SJSA1 (cell line): ENCODE results near the gene PACRG. TPM values are rescaled to one million over a fixed set of nuclear protein-coding genes. Genes with fewer than 3 reads are reported as not detected.

Experiments used
- DNase-seq, 2 experiments: peaks; one replicate each; pipeline ENCODE4 v3.0.0-alpha.2; 2015 to 2020; ENCODE audit warnings: low spot score in 2 of 2, low read depth in 1 of 2
- H3K27ac ChIP-seq: fragments of 250-450 bp; sonication (Bioruptor Pico); 2 replicates; pipeline ENCODE4 v1.5.1; 2020; ENCODE audit warnings: mild to moderate bottlenecking, moderate library complexity
- H3K27me3 ChIP-seq: fragments of 250-450 bp; sonication (Bioruptor Pico); replicated peaks from 2 replicates; pipeline ENCODE4 v1.5.1; 2020; ENCODE audit warnings: mild to moderate bottlenecking, moderate library complexity
- H3K36me3 ChIP-seq: fragments of 250-450 bp; sonication (Bioruptor Pico); 2 replicates; pipeline ENCODE4 v1.5.1; 2020; ENCODE audit warnings: mild to moderate bottlenecking
- H3K4me1 ChIP-seq: fragments of 250-450 bp; sonication (Bioruptor Pico); replicated peaks from 2 replicates; pipeline ENCODE4 v1.6.1; 2021; ENCODE audit warnings: mild to moderate bottlenecking
- H3K4me3 ChIP-seq: fragments of 250-450 bp; sonication (Bioruptor Pico); 2 replicates; pipeline ENCODE4 v1.5.1; 2020; ENCODE audit warnings: mild to moderate bottlenecking
- H3K9me3 ChIP-seq: fragments of 250-450 bp; sonication (Bioruptor Pico); replicated peaks from 2 replicates; pipeline ENCODE4 v1.5.1; 2020; ENCODE audit warnings: mild to moderate bottlenecking
- total RNA-seq: library from RNA; depleted of rRNA; stranded (reverse); fragments of >200 nt; shearing (Covaris generic); gene quantifications from 2 replicates; pipeline ENCODE4 v1.2.3, GENCODE V29; 2014

Gene PACRG
- total RNA-seq, 1 experiment from 2014 or later, result not detected

GRCh38 chr6:162845972-162846371 is 118.2 kb downstream of the PACRG start:
- Histone ChIP-seq H3K27ac (no peak overlapping the region), H3K9me3 (no peaks in the 10 kb centered on the region)
- no peak for DNase-seq

GRCh38 chr6:162846723-162847122 is 118.9 kb downstream of the PACRG start:
- H3K36me3 ChIP-seq, result no peaks in the 10 kb centered on the region
- H3K9me3 ChIP-seq, result no peaks in the 10 kb centered on the region
- no peak overlapping the region for H3K27ac ChIP-seq
- no peaks in the 10 kb centered on the region for H3K27me3 ChIP-seq
- H3K4me1 ChIP-seq, result no peaks in the 10 kb centered on the region
- no peak for DNase-seq
- no peak overlapping the region for H3K4me3 ChIP-seq

More at GRCh38 chr6:162845972-162846371, 118.2 kb downstream of the PACRG start:
- Histone ChIP-seq H3K27me3 (no peaks in the 10 kb centered on the region), H3K4me1 (no peaks in the 10 kb centered on the region), H3K4me3 (no peak overlapping the region), H3K36me3 (no peaks in the 10 kb centered on the region)

- Histone ChIP-seq H3K4me1 (no peaks in the 10 kb centered on the region), H3K27me3 (no peaks in the 10 kb centered on the region), H3K9me3 (no peaks in the 10 kb centered on the region), H3K27ac (no peak overlapping the region), H3K4me3 (no peak overlapping the region), H3K36me3 (no peaks in the 10 kb centered on the region)
- no peak for DNase-seq
Observed at GRCh38 chr6:162849269-162849668, 121.5 kb downstream of the PACRG start.

DNA sequence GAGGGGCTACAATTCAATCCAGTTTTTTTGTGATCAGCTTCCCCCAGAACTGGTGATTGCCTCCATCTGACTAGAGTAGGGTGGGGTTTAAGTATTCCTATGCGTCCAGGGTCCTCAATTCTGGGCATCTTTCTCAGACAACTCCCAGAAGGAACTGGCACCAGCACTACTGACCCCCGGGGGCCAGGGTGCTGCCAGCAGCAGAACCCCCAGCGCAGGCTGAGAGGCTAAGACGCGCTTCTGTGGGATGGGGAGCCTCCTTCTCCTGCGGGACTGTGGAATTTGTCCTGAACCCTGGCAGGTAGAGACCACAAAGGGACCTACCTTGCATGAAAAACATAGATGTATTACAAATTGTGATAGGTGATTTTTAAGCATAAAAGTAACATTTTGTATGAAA is 124.4 kb downstream of the PACRG start:
- H3K9me3 ChIP-seq, result no peaks in the 10 kb centered on the region
- H3K27me3 ChIP-seq, result no peaks in the 10 kb centered on the region
- DNase-seq, result no peak
- no peak overlapping the region for H3K27ac ChIP-seq
- H3K4me1 ChIP-seq, result peaks cover 3% of the 10 kb centered on the region
- H3K36me3 ChIP-seq, result no peaks in the 10 kb centered on the region
- no peak overlapping the region for H3K4me3 ChIP-seq

GRCh38 chr6:162852840-162853577 is 125.2 kb downstream of the PACRG start:
- Histone ChIP-seq H3K27me3 (no peaks in the 10 kb centered on the region), H3K4me3 (no peak overlapping the region), H3K9me3 (no peaks in the 10 kb centered on the region), H3K4me1 (peaks cover 4% of the 10 kb centered on the region), H3K36me3 (no peaks in the 10 kb centered on the region), H3K27ac (no peak overlapping the region)
- no peak for DNase-seq

GRCh38 chr6:162854228-162854627 is 126.5 kb downstream of the PACRG start:
- DNase-seq, result no peak
- Histone ChIP-seq H3K27me3 (no peaks in the 10 kb centered on the region), H3K36me3 (no peaks in the 10 kb centered on the region), H3K4me1 (peaks cover 4% of the 10 kb centered on the region), H3K4me3 (no peak overlapping the region), H3K9me3 (no peaks in the 10 kb centered on the region), H3K27ac (no peak overlapping the region)

DNA sequence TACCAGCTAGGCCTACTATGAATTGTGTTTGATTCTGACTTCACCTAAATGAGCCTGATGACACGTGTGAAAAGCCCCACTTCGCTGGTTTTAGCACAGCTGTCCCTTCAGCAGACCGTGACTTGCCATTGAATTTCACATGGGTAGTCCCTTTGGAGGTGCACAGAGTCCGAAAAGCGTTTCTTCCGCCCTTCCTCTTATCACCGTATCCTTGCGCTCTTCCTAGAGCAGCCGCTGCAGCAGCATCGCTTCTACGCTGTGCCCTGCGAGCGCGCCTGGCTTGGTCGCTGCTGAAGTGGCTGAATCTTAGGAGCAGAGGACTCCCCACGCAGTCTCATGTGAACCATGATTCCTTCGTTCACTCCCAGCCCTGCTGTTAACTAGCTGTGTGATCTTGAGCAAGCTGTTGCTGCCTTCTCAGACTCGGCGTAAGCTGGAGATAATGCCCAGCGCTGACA is 127.0 kb downstream of the PACRG start:
- H3K27me3 ChIP-seq, result no peaks in the 10 kb centered on the region
- no peaks in the 10 kb centered on the region for H3K9me3 ChIP-seq
- H3K4me1 ChIP-seq, result peaks cover 4% of the 10 kb centered on the region
- no peak for DNase-seq
- no peaks in the 10 kb centered on the region for H3K36me3 ChIP-seq
- no peak overlapping the region for H3K4me3 ChIP-seq
- no peak overlapping the region for H3K27ac ChIP-seq

DNA sequence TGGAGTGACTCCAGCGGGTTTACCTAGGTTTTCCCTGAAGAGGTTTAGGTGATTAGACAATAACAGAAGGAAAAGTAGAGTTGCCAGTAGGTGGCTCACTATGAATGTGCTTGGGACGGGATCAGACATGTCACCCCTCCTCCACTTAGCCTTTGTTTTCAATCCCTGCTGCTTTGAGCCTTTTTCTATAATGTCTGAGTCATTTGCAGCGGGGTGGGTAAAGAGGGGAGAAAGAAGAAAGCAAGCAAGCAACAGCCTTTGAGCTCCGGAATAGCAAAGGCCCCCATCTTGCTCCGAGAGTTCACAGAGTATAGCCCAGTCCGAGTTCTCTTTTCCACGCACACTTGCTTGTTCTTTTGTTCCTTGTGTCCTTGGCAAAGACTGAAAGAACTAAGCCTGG is 129.1 kb downstream of the PACRG start:
- H3K36me3 ChIP-seq, result no peaks in the 10 kb centered on the region
- no peaks in the 10 kb centered on the region for H3K27me3 ChIP-seq
- H3K4me3 ChIP-seq, result no peak overlapping the region
- H3K9me3 ChIP-seq, result no peaks in the 10 kb centered on the region
- no peak overlapping the region for H3K27ac ChIP-seq
- peaks cover 4% of the 10 kb centered on the region for H3K4me1 ChIP-seq
- DNase-seq, result peak; percentile 66 to 69

GRCh38 chr6:162857326-162857725 is 129.6 kb downstream of the PACRG start:
- Histone ChIP-seq H3K27me3 (no peaks in the 10 kb centered on the region), H3K9me3 (no peaks in the 10 kb centered on the region), H3K27ac (no peak overlapping the region), H3K4me3 (no peak overlapping the region), H3K36me3 (no peaks in the 10 kb centered on the region), H3K4me1 (peaks cover 4% of the 10 kb centered on the region)
- no peak for DNase-seq

- H3K36me3 ChIP-seq, result no peaks in the 10 kb centered on the region
- DNase-seq, result no peak
- no peaks in the 10 kb centered on the region for H3K4me1 ChIP-seq
- H3K27ac ChIP-seq, result no peak overlapping the region
- H3K4me3 ChIP-seq, result no peak overlapping the region
- H3K9me3 ChIP-seq, result no peaks in the 10 kb centered on the region
- no peaks in the 10 kb centered on the region for H3K27me3 ChIP-seq
Observed at GRCh38 chr6:162862462-162862861, 134.7 kb downstream of the PACRG start.

GRCh38 chr6:162862941-162863340 is 135.2 kb downstream of the PACRG start:
- Histone ChIP-seq H3K27me3 (no peaks in the 10 kb centered on the region), H3K4me1 (no peaks in the 10 kb centered on the region), H3K27ac (no peak overlapping the region), H3K9me3 (no peaks in the 10 kb centered on the region), H3K4me3 (no peak overlapping the region), H3K36me3 (no peaks in the 10 kb centered on the region)
- no peak for DNase-seq

DNA sequence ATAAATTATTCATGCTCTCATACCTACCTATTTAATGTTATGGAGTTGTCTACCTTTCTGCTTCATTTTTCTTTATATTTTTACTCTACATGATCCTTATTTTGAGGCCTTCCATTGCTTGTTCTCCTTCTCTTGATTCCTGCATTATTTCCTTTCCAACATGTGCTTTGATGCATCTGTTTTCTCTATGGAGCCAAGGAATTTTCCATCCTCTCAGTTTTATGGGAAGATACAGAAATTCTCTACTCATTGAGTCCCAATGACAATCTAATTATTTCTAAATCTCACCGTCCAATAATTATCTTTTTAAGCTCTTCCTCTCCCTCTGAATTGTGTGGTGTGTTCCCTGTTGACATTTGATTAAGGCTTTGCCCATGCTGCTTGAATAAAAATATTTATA is 136.0 kb downstream of the PACRG start:
- Histone ChIP-seq H3K36me3 (no peaks in the 10 kb centered on the region), H3K4me1 (no peaks in the 10 kb centered on the region), H3K27ac (no peak overlapping the region), H3K9me3 (no peaks in the 10 kb centered on the region), H3K4me3 (no peak overlapping the region), H3K27me3 (no peaks in the 10 kb centered on the region)
- DNase-seq, result no peak

DNA sequence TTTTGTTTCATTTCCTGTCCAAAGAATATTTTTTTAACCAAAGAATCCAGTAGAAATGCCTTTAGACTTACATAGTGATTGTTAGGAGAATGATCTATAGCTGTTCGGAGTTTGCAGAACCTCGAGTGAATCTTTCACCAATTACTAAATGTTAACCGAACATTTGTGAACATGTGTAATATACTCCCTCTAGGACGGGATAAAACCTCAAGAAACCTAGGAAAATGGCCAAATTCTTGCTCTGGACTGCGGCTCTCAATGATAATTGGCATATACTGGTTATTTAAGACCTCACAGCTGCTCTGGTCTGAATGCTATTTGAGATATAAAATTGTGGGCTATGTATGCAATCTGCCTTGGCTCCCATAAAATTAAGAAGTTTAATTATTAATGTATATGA is 137.1 kb downstream of the PACRG start:
- Histone ChIP-seq H3K9me3 (no peaks in the 10 kb centered on the region), H3K4me3 (no peak overlapping the region), H3K4me1 (no peaks in the 10 kb centered on the region), H3K27me3 (no peaks in the 10 kb centered on the region), H3K36me3 (no peaks in the 10 kb centered on the region), H3K27ac (no peak overlapping the region)
- DNase-seq, result no peak

- H3K27ac ChIP-seq, result no peak overlapping the region
- H3K9me3 ChIP-seq, result no peaks in the 10 kb centered on the region
- no peaks in the 10 kb centered on the region for H3K4me1 ChIP-seq
- no peaks in the 10 kb centered on the region for H3K36me3 ChIP-seq
- no peaks in the 10 kb centered on the region for H3K27me3 ChIP-seq
- DNase-seq, result no peak
- H3K4me3 ChIP-seq, result no peak overlapping the region
Observed at GRCh38 chr6:162866656-162867055, 138.9 kb downstream of the PACRG start.

DNA sequence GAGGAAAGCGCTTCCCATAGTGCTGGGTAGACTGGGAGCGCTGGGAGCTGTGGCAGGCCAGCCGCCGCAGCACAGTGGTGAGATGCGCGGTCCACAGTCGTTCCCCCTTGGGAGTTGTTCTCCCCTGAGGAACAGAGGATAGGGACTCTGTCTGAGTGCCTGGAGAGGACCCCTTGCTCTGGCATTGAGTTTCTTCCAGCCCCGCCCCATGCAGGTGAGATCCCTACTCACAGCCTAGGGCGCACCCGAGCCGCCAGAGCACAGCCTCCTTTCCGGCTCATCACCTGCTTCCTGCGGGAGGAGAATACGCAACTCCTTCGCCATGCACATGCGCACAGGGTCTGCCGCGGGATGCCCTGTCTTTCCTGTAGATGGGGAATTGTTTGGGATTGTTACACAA is 140.6 kb downstream of the PACRG start:
- Histone ChIP-seq H3K27ac (no peak overlapping the region), H3K36me3 (no peaks in the 10 kb centered on the region), H3K4me1 (no peaks in the 10 kb centered on the region), H3K27me3 (no peaks in the 10 kb centered on the region), H3K9me3 (no peaks in the 10 kb centered on the region), H3K4me3 (no peak overlapping the region)
- DNase-seq, result no peak
